Kidney epithelial cell (primary cell): Measurements from ENCODE around the gene SRXN1. TPM values are rescaled to one million over a fixed set of nuclear protein-coding genes. Genes with fewer than 3 reads are reported as not detected.

Source experiments
- DNase-seq: peaks from one replicate; pipeline ENCODE4 v3.0.0-alpha.2; 2010; ENCODE audit warnings: low read depth
- H3K27me3 ChIP-seq: 2 replicates; pipeline ENCODE4 v1.6.0; 2011; ENCODE audit warnings: low read length; ENCODE audit not compliant: control insufficient read depth, insufficient read depth
- H3K36me3 ChIP-seq: 2 replicates; pipeline ENCODE4 v1.5.1; 2011; ENCODE audit warnings: low read length; ENCODE audit not compliant: control insufficient read depth, insufficient read depth
- H3K4me3 ChIP-seq: 2 replicates; pipeline ENCODE4 v1.5.1; 2011; ENCODE audit warnings: low read depth, mild to moderate bottlenecking, control low read depth, low read length
- CTCF ChIP-seq: IDR thresholded peaks from 2 replicates; pipeline ENCODE4 v1.5.1; 2011; ENCODE audit warnings: mild to moderate bottlenecking, moderate library complexity, low read length, control low read depth, inconsistent platforms; ENCODE audit not compliant: insufficient read depth, poor library complexity, severe bottlenecking
- total RNA-seq: library from RNA; depleted of rRNA; stranded (reverse); fragments of >200 nt; gene quantifications from 2 replicates; pipeline ENCODE4 v1.2.3, GENCODE V29; 2015

SRXN1 gene
- total RNA-seq, 1 donor from 2014 or later, result 31.4 TPM

- DNase-seq, result no peak
- Histone ChIP-seq H3K27me3 (peaks cover 23% of the 10 kb centered on the region), H3K36me3 (no peaks in the 10 kb centered on the region), H3K4me3 (no peak overlapping the region)
- TF ChIP-seq CTCF, result no peak
Observed at GRCh38 chr20:680638-681187, 27.7 kb upstream of the SRXN1 start.

GRCh38 chr20:677957-678356, 25.0 kb upstream of the SRXN1 start:
- Histone ChIP-seq H3K27me3 (peaks cover 48% of the 10 kb centered on the region), H3K36me3 (no peaks in the 10 kb centered on the region), H3K4me3 (no peak overlapping the region)
- no peak for DNase-seq
- no peak for TF ChIP-seq CTCF

GRCh38 chr20:676967-677366, 24.0 kb upstream of the SRXN1 start:
- Histone ChIP-seq H3K27me3 (peaks cover 56% of the 10 kb centered on the region), H3K36me3 (no peaks in the 10 kb centered on the region), H3K4me3 (no peak overlapping the region)
- no peak for TF ChIP-seq CTCF
- no peak for DNase-seq

GRCh38 chr20:676315-676937, 23.4 kb upstream of the SRXN1 start:
- Histone ChIP-seq H3K36me3 (no peaks in the 10 kb centered on the region), H3K4me3 (no peak overlapping the region), H3K27me3 (peaks cover 61% of the 10 kb centered on the region)
- no peak for DNase-seq
- no peak for TF ChIP-seq CTCF

- no peak for TF ChIP-seq CTCF
- peaks cover 63% of the 10 kb centered on the region for H3K27me3 ChIP-seq
- no peak for DNase-seq
Observed at GRCh38 chr20:675453-676314, 22.7 kb upstream of the SRXN1 start, which contains the start of gene SCRT2. Gene SCRT2, minus strand, starts transcription at chr20:675802. Its CDS starts 201 bp downstream, at chr20:675601.

More at GRCh38 chr20:675453-676314, 22.7 kb upstream of the SRXN1 start, which contains the start of gene SCRT2:
- no peak within 1 kb of the TSS for H3K4me3 ChIP-seq
- H3K36me3 ChIP-seq, result no peaks in the 10 kb centered on the region
